A549 (cell line): ENCODE results near the gene RASA1.

Experiments used
- BHLHE40 ChIP-seq: IDR thresholded peaks from 2 replicates; pipeline ENCODE4 v1.6.1; 2012; ENCODE audit warnings: low read depth, low read length, inconsistent platforms
- TF ChIP-seq, protein P1 (sequence below): fragments of >200 bp; sonication (Bioruptor Twin); formaldehyde crosslinking; IDR thresholded peaks from 3 replicates; pipeline ENCODE4 v1.5.1; 2016
- TF ChIP-seq, protein P2 (sequence below): IDR thresholded peaks from 2 replicates; pipeline ENCODE4 v1.6.1; 2012

DNA sequence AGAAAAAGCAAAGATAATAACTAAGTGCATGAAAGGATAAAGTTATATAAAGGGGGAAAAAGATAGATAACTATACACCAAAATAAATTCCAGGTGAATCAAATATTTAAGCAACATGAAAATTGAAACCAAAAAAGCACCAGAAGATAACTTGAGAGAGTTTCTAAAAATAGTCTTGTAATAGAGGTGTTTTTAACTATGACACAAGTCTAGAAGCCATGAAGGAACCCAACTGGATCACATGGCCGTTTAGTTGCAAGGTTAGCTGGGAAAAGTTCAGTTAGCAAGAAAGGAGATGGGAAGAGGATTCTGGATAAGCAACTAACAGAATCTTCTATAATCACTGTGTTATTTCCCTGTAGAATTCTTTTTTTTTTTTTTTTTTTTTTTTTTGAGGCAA lies 9.2 kb upstream of the RASA1 start:
- TF ChIP-seq, protein P1, sequence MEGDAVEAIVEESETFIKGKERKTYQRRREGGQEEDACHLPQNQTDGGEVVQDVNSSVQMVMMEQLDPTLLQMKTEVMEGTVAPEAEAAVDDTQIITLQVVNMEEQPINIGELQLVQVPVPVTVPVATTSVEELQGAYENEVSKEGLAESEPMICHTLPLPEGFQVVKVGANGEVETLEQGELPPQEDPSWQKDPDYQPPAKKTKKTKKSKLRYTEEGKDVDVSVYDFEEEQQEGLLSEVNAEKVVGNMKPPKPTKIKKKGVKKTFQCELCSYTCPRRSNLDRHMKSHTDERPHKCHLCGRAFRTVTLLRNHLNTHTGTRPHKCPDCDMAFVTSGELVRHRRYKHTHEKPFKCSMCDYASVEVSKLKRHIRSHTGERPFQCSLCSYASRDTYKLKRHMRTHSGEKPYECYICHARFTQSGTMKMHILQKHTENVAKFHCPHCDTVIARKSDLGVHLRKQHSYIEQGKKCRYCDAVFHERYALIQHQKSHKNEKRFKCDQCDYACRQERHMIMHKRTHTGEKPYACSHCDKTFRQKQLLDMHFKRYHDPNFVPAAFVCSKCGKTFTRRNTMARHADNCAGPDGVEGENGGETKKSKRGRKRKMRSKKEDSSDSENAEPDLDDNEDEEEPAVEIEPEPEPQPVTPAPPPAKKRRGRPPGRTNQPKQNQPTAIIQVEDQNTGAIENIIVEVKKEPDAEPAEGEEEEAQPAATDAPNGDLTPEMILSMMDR = no peak
- TF ChIP-seq, protein P2, sequence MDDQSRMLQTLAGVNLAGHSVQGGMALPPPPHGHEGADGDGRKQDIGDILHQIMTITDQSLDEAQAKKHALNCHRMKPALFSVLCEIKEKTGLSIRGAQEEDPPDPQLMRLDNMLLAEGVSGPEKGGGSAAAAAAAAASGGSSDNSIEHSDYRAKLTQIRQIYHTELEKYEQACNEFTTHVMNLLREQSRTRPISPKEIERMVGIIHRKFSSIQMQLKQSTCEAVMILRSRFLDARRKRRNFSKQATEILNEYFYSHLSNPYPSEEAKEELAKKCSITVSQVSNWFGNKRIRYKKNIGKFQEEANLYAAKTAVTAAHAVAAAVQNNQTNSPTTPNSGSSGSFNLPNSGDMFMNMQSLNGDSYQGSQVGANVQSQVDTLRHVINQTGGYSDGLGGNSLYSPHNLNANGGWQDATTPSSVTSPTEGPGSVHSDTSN = no peak
- no peak for TF ChIP-seq BHLHE40
